WTC11 (cell line): Measurements from ENCODE around the gene ARHGEF28.

Source experiments
- ATF2 ChIP-seq: sonication (generic); formaldehyde crosslinking; IDR thresholded peaks from 2 replicates; pipeline ENCODE4 v1.8.1; 2022; ENCODE audit warnings: low read depth, missing genetic modification reagents, borderline replicate concordance
- CTCF ChIP-seq: fragments of 200-600 bp; IDR thresholded peaks from 2 replicates; pipeline ENCODE4 v1.8.0; 2022; ENCODE audit warnings: antibody characterized with exemption
- E2F4 ChIP-seq: sonication (generic); formaldehyde crosslinking; IDR thresholded peaks from 2 replicates; pipeline ENCODE4 v1.8.1; 2022; ENCODE audit warnings: low read depth, mild to moderate bottlenecking, moderate library complexity, missing genetic modification reagents, borderline replicate concordance
- GABPB1 ChIP-seq: sonication (generic); formaldehyde crosslinking; IDR thresholded peaks from 2 replicates; pipeline ENCODE4 v1.8.1; 2023; ENCODE audit warnings: mild to moderate bottlenecking, missing genetic modification reagents
- HMGXB4 ChIP-seq: sonication (generic); formaldehyde crosslinking; IDR thresholded peaks from 2 replicates; pipeline ENCODE4 v1.8.1; 2023; ENCODE audit warnings: mild to moderate bottlenecking, moderate library complexity, missing genetic modification reagents
- JUN ChIP-seq: sonication (generic); formaldehyde crosslinking; IDR thresholded peaks from 2 replicates; pipeline ENCODE4 v1.8.0; 2023; ENCODE audit warnings: mild to moderate bottlenecking, missing genetic modification reagents
- MYBL2 ChIP-seq: sonication (generic); formaldehyde crosslinking; IDR thresholded peaks from 2 replicates; pipeline ENCODE4 v1.8.1; 2023; ENCODE audit warnings: mild to moderate bottlenecking, moderate library complexity, missing genetic modification reagents
- NFE2L1 ChIP-seq: sonication (generic); formaldehyde crosslinking; IDR thresholded peaks from 2 replicates; pipeline ENCODE4 v1.8.1; 2023; ENCODE audit warnings: missing genetic modification reagents
- OVOL2 ChIP-seq: fragments of 250-450 bp; sonication (Bioruptor Pico); IDR thresholded peaks from 2 replicates; pipeline ENCODE4 v1.9.0; 2021; ENCODE audit warnings: mild to moderate bottlenecking, borderline replicate concordance
- SMAD4 ChIP-seq: sonication (generic); formaldehyde crosslinking; IDR thresholded peaks from 2 replicates; pipeline ENCODE4 v1.8.0; 2022; ENCODE audit warnings: mild to moderate bottlenecking, missing genetic modification reagents
- SP1 ChIP-seq: sonication (generic); formaldehyde crosslinking; conservative IDR thresholded peaks from 2 replicates; pipeline ENCODE4 v1.8.1; 2022; ENCODE audit warnings: missing genetic modification reagents
- ZNF138 ChIP-seq: sonication (generic); formaldehyde crosslinking; conservative IDR thresholded peaks from 2 replicates; pipeline ENCODE4 v1.8.1; 2022; ENCODE audit warnings: mild to moderate bottlenecking, moderate library complexity, missing genetic modification reagents
- ZNF317 ChIP-seq: sonication (generic); formaldehyde crosslinking; IDR thresholded peaks from 2 replicates; pipeline ENCODE4 v1.8.1; 2023; ENCODE audit warnings: low read depth, mild to moderate bottlenecking, moderate library complexity, missing genetic modification reagents, borderline replicate concordance
- ZSCAN18 ChIP-seq: fragments of 250-450 bp; sonication (Bioruptor Pico); IDR thresholded peaks from 2 replicates; pipeline ENCODE4 v2.1.2; 2022; ENCODE audit warnings: mild to moderate bottlenecking, moderate library complexity

- TF ChIP-seq JUN (CRISPR knock-in tag) (no peak), OVOL2 (CRISPR knock-in tag) (no peak), SMAD4 (CRISPR knock-in tag) (no peak), SP1 (CRISPR knock-in tag) (no peak), ZSCAN18 (CRISPR knock-in tag) (no peak), CTCF (no peak), ZNF138 (no peak), ATF2 (CRISPR knock-in tag) (no peak), NFE2L1 (CRISPR knock-in tag) (no peak), HMGXB4 (CRISPR knock-in tag) (no peak), E2F4 (no peak), GABPB1 (CRISPR knock-in tag) (no peak), MYBL2 (CRISPR knock-in tag) (no peak), ZNF317 (no peak)
These were observed 199.2 kb downstream of the ARHGEF28 start for GRCh38 chr5:73825199-73825598.
